Activated CD8-positive, alpha-beta memory T cell treated with anti-CD3 and anti-CD28 coated beads, Interleukin-2, amount 50 U/mL, for 4 hours (primary cell): ENCODE data around the gene PNCK.

Experiments
- DNase-seq: peaks from one replicate; pipeline ENCODE4 v3.0.0-alpha.2; 2020

The PNCK gene

GRCh38 chrX:153640045-153640686 lies 33.4 kb downstream of the PNCK start:
- DNase-seq, result no peak

- DNase-seq, result no peak
These were observed 34.2 kb downstream of the PNCK start for GRCh38 chrX:153639177-153640044.

GRCh38 chrX:153638436-153639176 lies 35.0 kb downstream of the PNCK start:
- no peak for DNase-seq

- no peak for DNase-seq
These were observed 35.6 kb downstream of the PNCK start for GRCh38 chrX:153638041-153638371.

- DNase-seq, result no peak
These were observed 36.2 kb downstream of the PNCK start for GRCh38 chrX:153637121-153638040.

GRCh38 chrX:153636716-153637115 lies 36.9 kb downstream of the PNCK start:
- DNase-seq, result no peak

- DNase-seq, result no peak
These were observed 37.6 kb downstream of the PNCK start for GRCh38 chrX:153635788-153636668.

GRCh38 chrX:153635388-153635787 lies 38.2 kb downstream of the PNCK start:
- DNase-seq, result no peak

- DNase-seq, result no peak
These were observed 38.8 kb downstream of the PNCK start for GRCh38 chrX:153634832-153635231.

GRCh38 chrX:153634236-153634635 lies 39.4 kb downstream of the PNCK start:
- no peak for DNase-seq

GRCh38 chrX:153633607-153634180 lies 39.9 kb downstream of the PNCK start:
- no peak for DNase-seq

GRCh38 chrX:153633048-153633447 lies 40.6 kb downstream of the PNCK start:
- no peak for DNase-seq

GRCh38 chrX:153632595-153632946 lies 41.0 kb downstream of the PNCK start:
- DNase-seq, result no peak

- no peak for DNase-seq
These were observed 41.6 kb downstream of the PNCK start for GRCh38 chrX:153631907-153632594.

GRCh38 chrX:153631346-153631745 lies 42.3 kb downstream of the PNCK start:
- DNase-seq, result no peak

GRCh38 chrX:153628665-153629064 lies 44.9 kb downstream of the PNCK start:
- DNase-seq, result no peak

- DNase-seq, result no peak
These were observed 45.5 kb downstream of the PNCK start for GRCh38 chrX:153628129-153628528.

GRCh38 chrX:153627675-153628111 lies 45.9 kb downstream of the PNCK start:
- no peak for DNase-seq

- DNase-seq, result no peak
These were observed 46.5 kb downstream of the PNCK start for GRCh38 chrX:153626863-153627674.
